Esophagus muscularis mucosa (tissue), 3 donors: Measurements from ENCODE around the gene NPHP4.

ENCODE experiments used
- CTCF ChIP-seq, 3 experiments: fragments of 200-600 bp in 2 of 3; fragments of 450-650 bp in 1 of 3; sonication (generic) in 2 of 3; IDR thresholded peaks; one replicate each; pipeline ENCODE4 v1.5.1; 2017 to 2019; ENCODE audit warnings: antibody characterized with exemption in 3 of 3, mild to moderate bottlenecking in 2 of 3, moderate library complexity in 1 of 3
- POLR2A ChIP-seq: fragments of 450-650 bp; IDR thresholded peaks from one replicate; pipeline ENCODE4 v1.6.1; 2017; ENCODE audit warnings: antibody characterized with exemption, moderate library complexity, mild to moderate bottlenecking, low read depth
- POLR2AphosphoS5 ChIP-seq, 2 donors: sonication (generic); formaldehyde crosslinking; IDR thresholded peaks; one replicate each; pipeline ENCODE4 v1.6.1; 2017; ENCODE audit warnings: antibody characterized with exemption in 2 of 2

DNA sequence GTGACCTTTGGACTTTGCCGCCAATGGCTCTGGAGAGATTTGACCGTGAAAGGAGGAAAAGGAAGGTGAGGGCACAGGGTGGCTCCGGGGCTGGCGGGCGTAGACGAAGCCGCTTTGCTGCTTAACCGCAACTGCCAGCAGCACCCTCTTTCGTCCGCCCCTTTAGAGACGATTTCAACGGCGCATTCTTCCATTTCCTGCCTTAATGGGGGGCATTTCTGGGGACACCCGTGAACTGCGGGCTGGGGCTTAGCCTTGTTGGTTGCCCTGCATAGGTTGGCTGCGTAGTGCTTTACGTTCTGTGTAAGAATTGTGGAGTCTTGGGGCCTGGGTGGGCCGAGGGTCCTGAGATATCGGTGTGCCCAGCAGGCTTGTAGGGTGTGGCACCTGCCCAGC lies 6.7 kb upstream of the NPHP4 start:
- TF ChIP-seq POLR2A = no peak
- TF ChIP-seq CTCF (IDR thresholded peaks at IDR 0.05) = no peak
- TF ChIP-seq POLR2AphosphoS5 (IDR thresholded peaks at IDR 0.05) = no peak
